Urinary bladder (tissue), 4 donors: Measurements from ENCODE around the gene TM4SF1. TPM values are rescaled to one million over a fixed set of nuclear protein-coding genes. Genes with fewer than 3 reads are reported as not detected.
"Not testable (repeated sequence)": the region's sequence is repeated elsewhere in the genome, so short reads cannot be mapped to it uniquely, and the experiment has no call there.

Source experiments
- DNase-seq: peaks from one replicate; pipeline ENCODE4 v3.0.0-alpha.2; 2015; ENCODE audit errors: extremely low spot score
- H3K27ac ChIP-seq: one replicate; pipeline ENCODE4 v1.5.1; 2013; ENCODE audit warnings: low read depth, mild to moderate bottlenecking, moderate library complexity
- H3K36me3 ChIP-seq: one replicate; pipeline ENCODE4 v1.6.1; 2013; ENCODE audit warnings: mild to moderate bottlenecking, moderate library complexity; ENCODE audit not compliant: insufficient read depth
- H3K4me1 ChIP-seq: one replicate; pipeline ENCODE4 v1.6.1; 2013; ENCODE audit warnings: mild to moderate bottlenecking, moderate library complexity; ENCODE audit not compliant: insufficient read depth
- H3K4me3 ChIP-seq: one replicate; pipeline ENCODE4 v1.5.1; 2013; ENCODE audit warnings: low read depth, low read length
- WGBS: extraction: QIAGEN DNeasy Blood & Tissue Kit; methylation state at CpG from one replicate; pipeline ENCODE4 v1.1.7; 2013; 5-methylcytosine and 5-hydroxymethylcytosine counted together
- polyA plus RNA-seq: library from polyadenylated mRNA; stranded (reverse); fragments of 200-250 nt; gene quantifications from one replicate; pipeline ENCODE4 v1.2.3, GENCODE V29; 2013
- total RNA-seq: library from RNA; depleted of rRNA; stranded (reverse); fragments of >200 nt; gene quantifications from one replicate; pipeline ENCODE4 v1.2.3, GENCODE V29; 2014
- donor health status: healthy with polysubstance abuse.
- donor health status: healthy.

The TM4SF1 gene
- total and polyA plus RNA-seq, 2 donors = 64.8 to 124 TPM

DNA sequence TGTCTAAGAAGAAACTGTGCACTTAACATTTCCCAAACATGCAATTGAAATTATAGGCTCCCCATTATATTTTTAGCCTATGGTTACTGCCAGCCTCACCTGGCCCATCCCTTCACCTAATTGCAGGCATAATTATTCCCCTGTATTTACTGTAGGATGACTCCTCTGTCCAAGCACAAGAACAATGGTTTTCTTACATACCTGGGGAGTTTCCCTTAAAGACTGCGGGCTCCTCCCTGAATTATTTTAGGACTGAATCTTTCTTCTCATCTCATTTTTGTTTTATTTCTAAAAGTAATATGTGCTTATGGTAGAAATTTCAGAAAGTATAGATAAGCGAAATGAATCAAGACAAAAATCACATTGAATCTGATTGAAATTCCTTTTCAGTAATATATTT is 11.4 kb downstream of the TM4SF1 start:
- DNase-seq = no peak
- WGBS = 97% methylated on average over 2 of the region's 2 CpGs
- Histone ChIP-seq H3K27ac (no peak overlapping the region), H3K4me1 (no peaks in the 10 kb centered on the region), H3K4me3 (no peak overlapping the region), H3K36me3 (no peaks in the 10 kb centered on the region)

DNA sequence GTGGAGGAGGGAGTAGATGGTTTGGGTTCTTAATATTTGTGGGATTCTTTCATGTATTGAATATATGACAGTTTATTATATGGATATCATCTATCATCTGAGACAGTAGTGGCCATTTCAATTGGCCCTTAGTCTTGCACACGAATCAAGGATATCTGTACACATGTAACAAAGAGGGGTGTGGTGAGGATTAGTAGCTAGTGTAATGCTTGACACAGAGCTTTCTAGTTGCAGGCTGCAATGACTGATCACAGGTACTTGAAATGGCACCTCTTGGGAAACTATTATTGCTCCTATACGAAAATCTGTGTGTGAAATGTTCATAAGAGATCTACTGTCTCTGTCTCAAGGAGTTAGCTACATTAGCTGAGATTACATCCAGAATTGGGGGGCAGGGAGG is 12.8 kb downstream of the TM4SF1 start:
- WGBS = 95% methylated on average over 2 of the region's 2 CpGs
- no peak overlapping the region for H3K27ac ChIP-seq
- no peak for DNase-seq
- no peak overlapping the region for H3K4me3 ChIP-seq
- H3K4me1 ChIP-seq = no peaks in the 10 kb centered on the region
- no peaks in the 10 kb centered on the region for H3K36me3 ChIP-seq

DNA sequence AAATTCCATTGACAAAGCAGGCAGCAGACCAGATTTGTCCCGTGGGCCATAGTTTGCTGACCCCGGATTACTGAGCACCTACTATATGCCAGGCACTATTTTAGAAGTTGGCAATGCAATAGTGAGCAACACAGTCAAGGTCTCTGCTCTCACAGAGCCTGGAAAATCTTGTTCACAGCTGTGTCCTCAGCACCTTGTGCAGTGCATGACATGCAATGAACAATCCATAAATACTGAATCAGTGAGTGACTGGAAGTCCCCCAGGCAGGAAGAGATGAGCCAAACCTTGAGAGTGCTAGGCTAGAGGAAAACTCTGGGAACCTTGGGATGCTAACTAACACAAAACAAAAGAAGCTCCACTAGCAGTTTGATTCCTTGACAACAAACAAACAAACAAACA is 14.4 kb downstream of the TM4SF1 start:
- Histone ChIP-seq H3K27ac (no peak overlapping the region), H3K4me3 (no peak overlapping the region), H3K4me1 (no peaks in the 10 kb centered on the region), H3K36me3 (no peaks in the 10 kb centered on the region)
- DNase-seq = no peak
- WGBS = 72% methylated on average over 2 of the region's 2 CpGs

DNA sequence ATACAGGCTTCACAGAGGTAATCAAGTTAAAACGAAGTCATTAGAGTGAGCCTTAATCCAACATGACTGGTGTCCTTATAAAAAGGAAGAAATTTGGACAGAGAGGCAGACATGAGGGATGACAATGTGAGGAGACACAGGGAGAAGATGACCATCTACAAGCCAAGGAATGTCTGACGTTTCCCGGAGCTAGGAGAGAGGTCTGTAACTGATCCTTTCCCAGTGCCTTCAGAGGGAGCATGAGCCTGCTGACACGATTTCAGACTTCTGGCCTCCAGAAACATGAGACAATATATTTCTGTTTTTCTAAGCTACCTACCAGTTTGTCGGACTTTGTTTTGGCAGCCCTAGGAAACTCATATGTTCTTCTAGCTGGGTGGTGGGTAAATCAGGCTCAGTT is 15.1 kb downstream of the TM4SF1 start:
- Histone ChIP-seq H3K4me3 (no peak overlapping the region), H3K36me3 (no peaks in the 10 kb centered on the region), H3K4me1 (no peaks in the 10 kb centered on the region), H3K27ac (no peak overlapping the region)
- WGBS = 61% methylated on average over 5 of the region's 5 CpGs
- no peak for DNase-seq

DNA sequence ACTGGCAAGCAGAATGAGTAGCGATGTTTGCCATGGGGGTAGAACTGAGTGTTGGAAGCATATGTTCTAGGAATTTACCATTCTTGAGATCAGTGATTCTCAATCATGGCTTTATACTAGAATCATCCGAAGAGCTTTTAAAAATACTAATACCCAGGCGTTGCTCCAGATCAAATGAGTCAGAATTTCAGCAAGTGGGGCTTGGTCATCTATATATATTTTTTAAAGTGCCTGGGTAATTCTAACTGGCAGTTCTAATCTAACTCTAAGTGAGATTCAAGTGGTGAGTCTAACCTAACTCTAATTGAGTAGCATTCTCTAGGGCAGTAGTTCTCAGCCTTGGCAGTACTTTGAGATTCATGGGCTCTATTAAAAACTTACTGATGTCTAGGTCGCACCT is 20.8 kb downstream of the TM4SF1 start:
- Histone ChIP-seq H3K4me1 (no peaks in the 10 kb centered on the region), H3K4me3 (no peak overlapping the region), H3K36me3 (no peaks in the 10 kb centered on the region), H3K27ac (no peak overlapping the region)
- DNase-seq = no peak
- WGBS = 89% methylated on average over 4 of the region's 4 CpGs

DNA sequence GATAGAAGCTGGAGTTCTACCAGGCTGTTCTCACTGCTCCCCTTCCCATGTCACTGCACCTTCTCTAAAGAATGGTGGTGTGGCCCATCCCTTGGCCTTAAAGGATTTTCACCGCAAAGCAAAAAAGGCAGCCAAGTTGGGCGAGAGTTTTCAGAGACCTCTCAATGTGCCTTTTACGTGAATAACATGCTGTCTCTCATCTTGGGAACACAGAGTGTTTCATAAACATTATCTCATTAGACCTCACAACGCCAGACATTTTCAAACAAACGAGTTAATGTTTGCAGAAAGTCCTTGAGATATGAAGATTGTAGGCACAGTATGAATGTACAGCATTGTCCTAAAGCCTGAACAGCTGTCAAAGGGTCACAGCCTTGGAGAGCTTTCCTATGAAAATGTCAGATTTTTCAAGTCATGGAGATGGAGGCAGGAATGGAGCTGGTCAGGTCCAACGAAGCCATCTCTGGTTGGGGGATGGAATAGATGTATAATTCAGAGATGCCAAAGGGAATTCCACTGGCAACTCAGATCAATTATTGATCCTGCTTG is 21.3 kb downstream of the TM4SF1 start:
- 41% methylated on average over 6 of the region's 6 CpGs for WGBS
- no peaks in the 10 kb centered on the region for H3K4me1 ChIP-seq
- no peak for DNase-seq
- H3K4me3 ChIP-seq = no peak overlapping the region
- no peaks in the 10 kb centered on the region for H3K36me3 ChIP-seq
- H3K27ac ChIP-seq = no peak overlapping the region

DNA sequence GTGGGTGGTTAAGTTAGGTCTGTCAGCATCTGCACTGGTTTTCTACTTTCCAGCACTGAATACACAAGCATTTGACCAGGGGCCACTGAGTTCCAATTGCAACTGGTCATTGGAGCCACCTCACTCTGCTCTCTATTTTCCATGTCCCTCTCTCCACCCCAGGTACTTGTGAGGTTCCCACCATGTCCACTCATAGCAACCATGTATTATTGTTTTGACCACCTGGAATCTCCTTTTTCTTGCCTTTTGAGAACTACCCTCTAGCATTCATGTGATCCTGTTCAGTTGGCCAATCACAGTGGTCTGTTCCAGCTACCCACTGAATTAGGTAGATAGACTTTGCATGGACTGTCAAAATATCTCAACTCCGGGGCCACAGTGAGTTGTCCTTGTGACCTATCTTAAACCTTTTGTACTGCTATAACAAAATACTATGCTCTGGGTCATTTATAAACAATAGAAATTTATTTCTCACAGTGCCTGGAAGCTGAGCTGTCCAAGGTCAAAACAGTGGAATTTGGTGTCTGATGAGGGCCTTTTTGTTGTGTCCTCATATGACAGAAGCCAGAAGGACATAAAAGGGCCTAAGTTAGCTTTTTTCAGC is 23.8 kb downstream of the TM4SF1 start:
- no peak overlapping the region for H3K4me3 ChIP-seq
- H3K4me1 ChIP-seq = no peaks in the 10 kb centered on the region
- no peak overlapping the region for H3K27ac ChIP-seq
- WGBS = 80% methylated on average over 1 of the region's 1 CpG
- DNase-seq = no peak
- H3K36me3 ChIP-seq = no peaks in the 10 kb centered on the region

DNA sequence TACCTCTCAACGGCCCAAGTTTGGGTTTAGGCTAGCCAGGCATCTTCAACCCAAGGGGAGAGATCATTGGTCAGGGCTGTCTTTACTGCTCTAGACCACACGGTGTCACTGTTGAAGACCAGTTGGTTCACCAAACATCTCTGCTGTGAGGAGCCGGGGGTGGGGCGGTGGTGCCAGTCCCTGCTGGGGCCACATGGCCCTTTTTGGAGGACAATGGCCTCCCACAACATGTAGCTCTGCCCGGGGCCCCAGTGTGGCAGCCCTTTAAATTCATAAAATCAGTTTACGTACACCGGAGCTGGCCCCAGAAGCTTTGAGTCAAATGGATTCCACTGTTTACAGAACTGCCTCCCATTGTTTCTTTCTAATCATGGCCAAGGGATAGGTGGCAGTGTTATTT is 24.9 kb downstream of the TM4SF1 start:
- 49% methylated on average over 7 of the region's 7 CpGs for WGBS
- no peak for DNase-seq

GRCh38 chr3:149343951-149344350 is 33.5 kb downstream of the TM4SF1 start:
- 91% methylated on average over 4 of the region's 4 CpGs for WGBS
- Histone ChIP-seq H3K4me1 (no peaks in the 10 kb centered on the region), H3K36me3 (no peaks in the 10 kb centered on the region), H3K27ac (no peak overlapping the region), H3K4me3 (no peak overlapping the region)
- no peak for DNase-seq

More for the DNA sequence above, 24.9 kb downstream of the TM4SF1 start:
- Histone ChIP-seq H3K4me1 (no peaks in the 10 kb centered on the region), H3K27ac (no peak overlapping the region), H3K36me3 (no peaks in the 10 kb centered on the region), H3K4me3 (no peak overlapping the region)

DNA sequence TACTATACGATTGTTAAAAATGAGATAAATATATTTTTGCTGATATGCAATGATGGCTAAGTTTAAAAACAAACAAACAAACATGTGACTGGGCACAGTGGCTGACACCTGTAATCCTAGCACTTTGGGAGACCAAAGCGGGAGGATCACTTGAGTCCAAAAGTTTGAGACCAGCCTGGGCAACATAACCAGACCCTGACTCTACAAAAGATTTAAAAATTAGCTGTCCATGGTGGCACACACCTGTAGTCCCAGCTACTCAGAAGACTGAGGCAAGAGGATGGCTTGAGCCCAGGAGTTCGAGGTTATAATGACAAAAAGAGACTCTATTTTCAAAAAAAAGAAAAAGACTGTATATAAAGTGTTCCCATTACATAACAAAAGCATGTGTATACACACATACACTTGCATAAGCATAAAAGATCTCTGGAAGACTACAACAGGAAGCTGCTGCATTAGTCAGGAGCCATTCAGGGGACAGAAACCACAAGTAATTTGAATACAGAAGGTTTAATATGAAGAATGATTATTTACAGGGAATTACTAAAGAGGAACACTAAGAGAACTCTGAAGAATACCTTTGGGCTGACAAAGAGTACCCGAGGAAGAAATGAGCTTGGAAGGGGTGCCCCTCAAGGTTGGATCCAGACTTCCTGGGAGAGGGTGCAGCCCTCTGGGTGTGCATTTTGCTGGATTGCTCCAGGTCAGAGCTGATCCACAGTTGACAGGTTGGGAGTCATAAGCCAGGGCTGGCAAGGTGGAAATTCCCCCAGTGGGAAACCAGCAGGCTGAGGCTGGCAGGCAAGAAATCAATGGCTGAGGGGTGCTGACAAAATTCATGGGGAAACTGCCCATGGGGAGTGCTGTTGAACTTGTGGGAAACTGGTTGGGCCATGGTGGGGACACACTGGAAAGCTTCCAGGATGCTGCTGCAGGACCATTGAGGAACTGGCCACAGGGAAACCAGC is 34.8 kb downstream of the TM4SF1 start:
- DNase-seq = no peak
- no peak overlapping the region for H3K27ac ChIP-seq
- 82% methylated on average over 4 of the region's 4 CpGs for WGBS
- no peak overlapping the region for H3K4me3 ChIP-seq
- no peaks in the 10 kb centered on the region for H3K4me1 ChIP-seq
- no peaks in the 10 kb centered on the region for H3K36me3 ChIP-seq

DNA sequence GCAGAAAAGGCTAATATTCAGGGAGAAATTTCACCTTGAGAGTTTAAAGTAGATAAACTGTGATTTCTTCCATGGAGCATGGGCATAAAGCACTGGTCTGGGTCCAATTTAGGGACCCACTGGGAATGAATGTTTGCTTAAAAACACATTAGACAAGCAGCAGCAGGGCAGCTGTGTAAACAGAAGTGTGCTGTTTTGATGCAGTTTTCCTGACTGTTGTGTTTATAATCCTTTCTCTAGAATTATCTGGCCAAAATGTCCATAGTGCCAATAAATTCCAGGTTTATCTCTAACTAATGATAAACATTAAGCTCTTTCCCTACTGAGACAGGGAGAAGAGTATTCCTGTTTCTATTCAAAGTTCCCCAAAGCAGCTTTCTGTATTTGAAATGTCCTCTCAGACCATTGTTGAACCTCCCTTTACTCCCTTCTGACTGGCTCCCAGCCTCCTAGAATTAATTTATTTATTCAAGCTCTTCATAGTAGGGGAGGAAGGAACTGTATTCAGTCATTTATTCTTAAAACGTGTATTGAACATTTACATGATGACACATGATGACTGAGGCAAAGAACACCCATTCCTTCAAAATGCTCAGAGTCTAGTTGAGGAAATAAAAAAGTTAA is 37.0 kb downstream of the TM4SF1 start:
- no peaks in the 10 kb centered on the region for H3K36me3 ChIP-seq
- 23% methylated on average over 1 of the region's 1 CpG for WGBS
- H3K4me1 ChIP-seq = no peaks in the 10 kb centered on the region
- H3K4me3 ChIP-seq = no peak overlapping the region
- peak overlapping the region; percentile 59 for H3K27ac ChIP-seq
- no peak for DNase-seq

DNA sequence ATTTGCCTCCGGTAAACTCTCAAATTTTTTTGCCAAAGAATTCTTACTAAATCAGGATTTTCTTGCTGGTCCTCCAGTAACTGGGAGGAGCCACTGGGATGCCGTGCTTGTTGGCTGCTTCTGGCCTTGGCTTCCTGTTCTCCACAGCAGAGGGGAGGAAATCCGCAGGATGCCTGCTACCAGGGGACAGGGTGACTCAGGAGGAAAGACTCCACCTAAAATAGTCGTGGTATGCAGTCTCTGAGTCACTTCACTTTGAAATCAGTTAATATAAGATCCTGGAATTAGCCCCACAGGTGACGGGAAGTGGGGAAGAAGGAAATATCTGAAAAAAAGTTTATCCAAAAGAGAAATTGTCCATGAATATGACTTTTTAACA is 37.5 kb downstream of the TM4SF1 start:
- no peak overlapping the region for H3K27ac ChIP-seq
- H3K4me3 ChIP-seq = no peak overlapping the region
- H3K36me3 ChIP-seq = no peaks in the 10 kb centered on the region
- no peak for DNase-seq
- H3K4me1 ChIP-seq = no peaks in the 10 kb centered on the region
- WGBS = 7% methylated on average over 5 of the region's 5 CpGs

GRCh38 chr3:149337486-149337885 is 40.0 kb downstream of the TM4SF1 start:
- not testable (repeated sequence) for H3K4me3 ChIP-seq, DNase-seq, H3K27ac ChIP-seq, H3K4me1 ChIP-seq, H3K36me3 ChIP-seq
- 81% methylated on average over 1 of the region's 1 CpG for WGBS

- H3K4me3 ChIP-seq = no peak overlapping the region
- no peak overlapping the region for H3K27ac ChIP-seq
These were observed 40.5 kb downstream of the TM4SF1 start for GRCh38 chr3:149336925-149337324.

More at GRCh38 chr3:149336925-149337324, 40.5 kb downstream of the TM4SF1 start:
- H3K36me3 ChIP-seq = no peaks in the 10 kb centered on the region
- H3K4me1 ChIP-seq = no peaks in the 10 kb centered on the region
- DNase-seq = no peak
